ENCODE results near the gene SRSF9.
"Not testable (repeated sequence)": the region's sequence is repeated elsewhere in the genome, so short reads cannot be mapped to it uniquely, and the experiment has no call there.

SRSF9 gene

GRCh38 chr12:120447992-120448391 is 21.6 kb downstream of the SRSF9 start:
- no peak for DNase-seq (ENCODE audit: low spot score)

DNA sequence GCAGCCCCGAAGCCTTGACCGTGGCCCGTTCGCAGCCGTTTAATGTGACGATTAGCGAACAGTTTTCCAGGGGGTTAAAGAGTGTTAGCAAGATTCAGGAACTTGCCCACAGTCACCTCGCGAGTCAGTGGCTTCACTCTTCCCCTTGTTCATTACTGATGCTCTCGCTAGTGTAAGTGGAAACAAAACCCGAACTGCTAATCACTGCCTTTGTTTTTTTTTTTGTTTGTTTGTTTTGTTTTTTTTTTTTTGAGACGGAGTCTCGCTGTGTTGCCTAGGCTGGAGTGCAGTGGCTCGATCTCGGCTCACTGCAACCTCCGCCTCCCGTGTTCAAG is 22.7 kb downstream of the SRSF9 start:
- not testable (repeated sequence) for DNase-seq (ENCODE audit: low spot score)

GRCh38 chr12:120445911-120446843 is 23.4 kb downstream of the SRSF9 start, which contains the start of the genes GATC and TRIAP1:
TSS of gene GATC (plus strand) at chr12:120446444. CDS start at chr12:120446481, 37 bp downstream.
TSS of gene TRIAP1 (minus strand) at chr12:120446384. CDS start at chr12:120446372, 12 bp downstream.
- peak; percentile 76 for DNase-seq (ENCODE audit: low spot score)

DNA sequence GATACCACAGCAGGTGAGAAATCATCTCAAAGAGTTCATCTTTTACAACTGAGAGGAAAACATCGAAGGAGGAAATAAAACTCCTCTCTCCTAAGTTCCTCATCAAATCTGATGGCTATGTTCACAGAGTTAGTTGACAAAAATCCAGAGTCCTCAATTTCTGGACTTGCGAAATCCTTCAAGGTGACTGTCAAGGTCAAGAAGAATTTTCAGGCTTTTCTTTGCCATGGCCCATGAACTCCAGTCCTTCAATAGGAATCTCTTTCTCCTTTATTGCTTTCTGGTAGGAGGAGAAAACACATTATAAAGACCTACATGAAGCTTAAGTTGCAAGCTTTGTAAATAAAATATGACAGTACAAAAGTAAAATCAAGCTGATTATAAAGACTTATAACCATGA is 24.9 kb downstream of the SRSF9 start:
- DNase-seq (ENCODE audit: low spot score): no peak

DNA sequence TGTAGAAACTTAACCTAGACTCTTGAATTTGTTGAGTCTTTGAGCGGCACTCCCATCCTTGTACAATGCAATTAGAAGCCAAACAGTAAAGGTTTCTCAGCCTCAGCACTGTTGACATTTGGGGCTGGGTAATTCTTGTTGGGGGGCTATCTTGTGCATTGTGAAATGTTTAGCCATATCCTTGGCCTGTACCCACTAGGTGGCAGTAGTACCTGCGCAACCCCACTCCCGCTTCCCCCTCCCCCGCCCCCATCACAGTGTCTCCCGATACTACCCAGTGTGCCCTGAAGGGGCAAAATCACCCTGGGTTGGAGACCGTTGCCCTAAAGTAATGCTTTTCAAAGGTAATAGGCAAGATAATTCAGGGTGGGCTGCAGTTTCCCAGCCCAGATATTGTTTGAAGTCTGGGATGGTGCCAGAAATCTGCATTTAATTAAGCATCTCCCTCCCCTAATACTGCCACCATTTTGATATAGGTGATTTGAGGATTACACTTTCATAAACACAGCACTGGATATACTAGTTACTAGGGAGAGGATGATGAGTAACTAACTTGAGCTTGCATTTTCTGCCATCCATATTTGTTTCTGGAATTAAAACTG is 29.8 kb downstream of the SRSF9 start:
- peak; percentile 81 for DNase-seq (ENCODE audit: low spot score)

DNA sequence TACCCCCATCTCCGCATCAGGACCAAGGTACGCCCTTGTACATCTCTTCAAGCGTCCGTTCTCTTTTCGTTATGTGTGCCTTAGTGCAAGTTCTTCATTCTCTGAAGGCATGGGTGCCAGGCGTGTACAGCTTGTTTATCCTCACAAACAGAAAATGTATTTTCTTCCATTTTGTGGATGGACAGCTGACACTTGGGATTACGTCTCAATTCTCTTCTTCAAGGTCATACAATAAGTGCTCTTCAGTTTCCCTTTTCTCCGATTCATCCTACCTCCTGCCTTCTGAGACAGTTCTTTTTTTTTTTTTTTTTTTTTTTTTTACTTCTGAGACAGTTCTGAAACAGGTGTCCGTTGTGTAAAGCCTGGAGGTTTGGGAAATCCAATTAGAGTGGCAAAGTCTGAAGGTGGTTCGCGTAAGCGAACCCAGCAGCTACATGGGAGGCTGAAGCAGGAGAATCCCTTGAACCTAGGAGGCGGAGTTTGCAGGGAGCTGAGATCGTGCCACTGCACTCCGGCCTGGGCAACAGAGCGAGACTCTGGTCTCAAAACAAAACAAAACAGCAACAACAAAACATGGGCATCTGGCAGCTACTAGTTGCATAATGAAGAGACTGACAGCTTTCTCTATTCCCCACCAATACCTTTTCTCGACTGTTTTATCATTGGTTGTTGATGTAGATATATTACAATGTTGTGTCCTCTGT is 30.9 kb downstream of the SRSF9 start:
- DNase-seq (ENCODE audit: low spot score): no peak

- DNase-seq (ENCODE audit: low spot score): peak; percentile 98
Observed at GRCh38 chr12:120437735-120438494, 31.6 kb downstream of the SRSF9 start, which contains the start of gene COX6A1. TSS of gene COX6A1 (plus strand) at chr12:120438113. CDS start at chr12:120438127, 14 bp downstream.

GRCh38 chr12:120432772-120433525 is 36.6 kb downstream of the SRSF9 start:
- DNase-seq (ENCODE audit: low spot score): no peak

GRCh38 chr12:120429368-120429767 is 40.2 kb downstream of the SRSF9 start:
- no peak for DNase-seq (ENCODE audit: low spot score)

- DNase-seq (ENCODE audit: low spot score): no peak
Observed at GRCh38 chr12:120428597-120429229, 40.8 kb downstream of the SRSF9 start.

- no peak for DNase-seq (ENCODE audit: low spot score)
Observed at GRCh38 chr12:120425797-120426196, 43.8 kb downstream of the SRSF9 start.

GRCh38 chr12:120422892-120423456 is 46.6 kb downstream of the SRSF9 start:
- DNase-seq (ENCODE audit: low spot score): no peak

DNA sequence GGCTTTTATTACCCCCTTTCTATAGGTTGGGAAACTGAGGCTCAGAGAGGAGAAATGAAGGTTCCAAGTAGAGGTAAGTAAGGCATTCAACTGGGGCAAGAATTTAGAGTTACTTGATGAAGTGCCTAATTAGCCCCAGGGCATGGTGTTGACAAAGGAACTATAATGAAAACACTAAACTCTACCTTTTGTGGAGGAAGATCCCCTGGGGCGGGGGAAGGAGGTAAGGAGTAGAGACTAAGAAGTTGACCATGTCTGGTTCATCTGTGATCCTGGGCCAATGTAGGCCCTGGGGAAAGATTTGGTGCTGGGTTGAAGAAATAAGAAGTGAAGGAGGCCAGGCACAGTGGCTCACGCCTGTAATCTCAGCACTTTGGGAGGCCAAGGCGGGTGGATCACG is 47.8 kb downstream of the SRSF9 start:
- DNase-seq (ENCODE audit: low spot score): no peak

- DNase-seq (ENCODE audit: low spot score): no peak
Observed at GRCh38 chr12:120417917-120418580, 51.5 kb downstream of the SRSF9 start.

DNA sequence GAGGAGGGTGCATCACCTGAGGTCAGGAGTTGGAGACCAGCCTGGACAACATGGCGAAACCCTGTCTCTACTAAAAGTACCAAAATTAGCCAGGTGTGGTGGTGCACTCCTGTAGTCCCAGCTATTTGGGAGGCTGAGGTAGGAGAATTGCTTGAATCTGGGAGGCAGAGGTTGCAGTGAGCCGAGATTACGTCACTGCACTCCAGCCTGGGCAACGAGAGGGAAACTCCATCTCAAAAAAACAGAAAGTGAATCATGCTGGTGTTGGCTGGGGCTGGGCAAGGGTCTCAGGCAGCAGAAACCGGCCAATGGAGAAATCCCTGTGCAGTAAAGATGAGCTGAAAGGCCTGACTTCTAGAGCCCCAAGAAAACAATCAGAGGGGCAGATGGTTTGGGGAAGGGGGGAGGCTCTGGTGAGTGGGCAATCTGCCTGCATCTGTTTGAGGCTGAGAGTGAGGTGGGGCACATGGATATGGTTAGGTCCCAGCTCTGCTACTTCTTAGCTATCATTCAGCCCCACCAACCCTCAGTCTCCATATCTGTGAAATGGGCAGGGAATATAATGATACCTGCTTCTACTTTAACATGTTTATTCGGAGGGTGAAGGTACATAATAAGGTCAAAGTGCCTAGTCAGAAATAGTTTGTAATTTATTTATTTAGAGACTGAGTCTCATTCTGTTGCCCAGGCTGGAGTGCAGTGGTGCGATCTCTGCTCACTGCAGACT is 52.9 kb downstream of the SRSF9 start:
- DNase-seq (ENCODE audit: low spot score): no peak

DNA sequence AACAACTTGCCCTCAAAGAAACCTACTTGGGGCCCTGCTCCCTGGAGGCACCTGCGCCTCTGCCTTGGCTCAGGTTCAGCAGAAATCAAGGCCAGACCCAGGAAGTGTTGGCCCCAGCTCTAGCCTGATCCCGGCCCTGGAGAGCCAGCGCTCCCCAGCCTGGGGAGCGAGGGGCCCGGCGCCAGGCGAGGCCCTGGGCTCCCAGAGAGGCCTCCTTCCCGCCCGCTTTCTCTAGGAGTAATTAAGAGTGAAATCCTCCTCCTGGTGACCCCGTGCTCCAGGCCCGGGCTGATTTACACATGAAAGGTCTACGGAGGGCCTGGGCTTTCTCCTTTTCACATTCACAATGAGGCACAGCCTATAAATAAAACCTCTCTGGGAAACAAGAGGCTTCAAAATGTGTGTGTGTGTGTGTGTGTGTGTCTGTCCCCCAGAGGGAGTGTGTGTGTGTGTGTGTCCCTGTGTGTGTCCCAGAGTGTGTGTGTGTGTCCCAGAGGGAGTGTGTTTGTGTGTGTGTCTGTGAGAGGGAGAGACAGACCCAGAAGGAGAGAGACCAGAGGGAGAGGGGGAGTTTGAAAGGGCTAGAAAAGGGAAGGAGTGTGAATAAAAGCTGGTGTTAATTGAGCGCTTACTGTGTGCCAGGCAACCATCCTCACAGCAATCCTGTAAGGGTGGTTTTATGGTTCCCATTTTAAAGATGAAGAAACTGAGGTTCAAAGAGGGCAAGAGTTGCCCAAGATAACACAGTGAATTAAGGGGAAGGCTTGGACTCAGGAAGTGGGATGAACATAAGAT is 55.5 kb downstream of the SRSF9 start:
- no peak for DNase-seq (ENCODE audit: low spot score)

DNA sequence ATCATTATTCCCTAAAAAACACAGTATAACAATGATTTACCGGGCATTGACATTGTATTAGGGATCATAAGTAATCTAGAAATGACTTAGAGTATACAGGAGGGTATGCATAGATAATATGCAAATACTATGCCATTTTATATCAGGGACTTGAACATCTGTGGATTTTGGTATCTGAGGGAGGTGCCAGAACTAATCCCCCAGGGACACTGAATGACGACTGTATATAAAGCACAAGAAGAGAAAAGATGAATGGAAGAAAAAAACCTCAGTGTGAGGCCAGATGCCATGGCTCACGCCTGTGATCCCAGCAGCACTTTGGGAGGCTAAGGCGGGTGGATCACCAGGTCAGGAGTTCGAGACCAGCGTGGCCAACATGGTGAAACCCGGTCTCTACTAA is 57.1 kb downstream of the SRSF9 start:
- no peak for DNase-seq (ENCODE audit: low spot score)
